ENCODE data around the gene SYNJ2.
"Not testable (repeated sequence)": the region's sequence is repeated elsewhere in the genome, so short reads cannot be mapped to it uniquely, and the experiment has no call there.

Gene SYNJ2

DNA sequence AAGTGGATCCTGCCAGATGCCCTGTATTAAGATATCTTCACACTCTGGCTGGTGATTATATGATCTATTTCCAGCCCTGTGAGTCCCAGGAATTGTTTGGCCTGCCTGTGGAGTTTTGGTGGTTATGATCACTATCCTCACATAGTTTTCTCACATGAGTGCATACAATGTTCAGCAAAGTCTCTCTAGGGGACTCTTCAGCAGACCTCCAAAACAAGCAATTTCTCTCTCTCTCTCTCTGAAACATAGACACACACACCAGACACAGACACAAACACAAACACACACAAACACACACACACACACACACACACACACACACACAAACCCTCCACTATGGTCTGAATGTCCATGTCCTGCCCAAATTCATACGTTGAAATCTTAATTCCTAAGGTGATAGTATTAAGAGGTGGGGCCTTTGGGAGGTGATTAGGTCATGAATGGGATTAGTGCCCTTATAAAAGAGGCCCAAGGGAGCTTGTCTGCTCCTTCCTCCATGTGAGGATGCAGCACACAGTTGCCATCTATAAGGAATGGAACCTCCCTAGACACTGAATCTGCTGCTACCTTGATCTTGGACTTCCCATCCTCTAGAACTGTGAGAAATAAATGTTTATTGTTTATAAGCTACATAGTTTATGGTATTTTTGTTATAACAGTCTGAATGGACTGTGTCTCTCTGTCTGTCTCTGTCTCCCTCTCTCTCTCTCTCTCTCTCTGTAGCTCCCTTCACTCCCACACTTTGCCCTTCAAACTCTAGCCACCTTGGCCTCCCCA lies 22.0 kb upstream of the SYNJ2 start:
- DNase-seq: no peak

GRCh38 chr6:157961153-157961831 lies 20.4 kb upstream of the SYNJ2 start:
- no peak for DNase-seq

GRCh38 chr6:157961832-157962575 lies 19.7 kb upstream of the SYNJ2 start:
- no peak for DNase-seq

DNA sequence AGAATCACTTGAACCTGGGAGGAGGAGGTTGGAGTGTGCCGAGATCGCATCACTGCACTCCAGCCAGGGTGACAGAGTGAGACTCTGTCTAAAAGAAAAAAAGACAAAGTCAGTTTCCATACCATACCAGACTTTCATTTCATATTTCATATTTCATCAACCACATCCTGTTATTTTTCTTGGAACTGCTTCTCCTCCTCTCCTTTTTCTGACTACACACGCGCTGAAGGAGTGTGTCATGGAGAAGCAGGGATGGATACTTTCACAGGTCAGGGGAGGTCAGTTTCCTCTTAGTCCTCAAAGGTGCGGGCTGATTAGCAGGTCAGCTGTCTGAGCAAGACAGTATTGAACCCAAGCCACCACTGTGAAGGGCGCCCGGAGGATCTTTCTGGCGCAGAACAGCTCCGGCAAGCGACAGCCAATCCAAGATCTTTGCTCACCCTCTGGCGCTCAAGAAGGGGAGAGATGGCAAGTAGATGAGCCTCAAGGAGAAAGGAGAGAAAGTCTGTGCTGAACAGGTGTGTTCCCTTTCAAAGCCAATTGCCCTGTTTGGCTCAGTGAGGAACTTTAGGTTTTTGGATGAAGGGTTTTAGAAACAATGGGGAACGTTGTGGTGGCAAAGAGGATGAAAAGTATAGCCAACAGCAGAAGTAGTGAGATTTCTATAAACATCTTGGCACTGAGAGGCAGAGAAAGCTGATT lies 18.9 kb upstream of the SYNJ2 start:
- no peak for DNase-seq

DNA sequence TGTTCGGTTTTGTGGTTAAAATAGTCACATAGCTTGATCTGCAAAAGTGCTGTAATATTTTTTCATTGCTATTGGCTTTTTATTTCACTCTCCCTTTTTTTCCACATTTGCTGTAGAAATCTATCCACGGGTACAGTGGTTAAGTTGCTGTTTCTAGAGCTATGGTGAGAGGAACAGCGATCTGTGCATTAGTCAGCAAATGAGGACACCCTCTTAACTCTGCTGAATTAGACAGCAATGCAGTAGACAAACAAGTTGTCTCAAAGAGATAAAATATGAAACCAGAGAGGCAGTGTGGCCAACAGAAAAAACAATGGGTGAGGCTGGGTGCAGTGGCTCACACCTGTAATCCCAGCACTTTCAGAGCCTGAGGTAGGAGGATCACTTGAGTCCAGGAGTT lies 17.6 kb upstream of the SYNJ2 start:
- no peak for DNase-seq

- DNase-seq: no peak
These were observed 16.3 kb upstream of the SYNJ2 start for GRCh38 chr6:157965387-157965786.

DNA sequence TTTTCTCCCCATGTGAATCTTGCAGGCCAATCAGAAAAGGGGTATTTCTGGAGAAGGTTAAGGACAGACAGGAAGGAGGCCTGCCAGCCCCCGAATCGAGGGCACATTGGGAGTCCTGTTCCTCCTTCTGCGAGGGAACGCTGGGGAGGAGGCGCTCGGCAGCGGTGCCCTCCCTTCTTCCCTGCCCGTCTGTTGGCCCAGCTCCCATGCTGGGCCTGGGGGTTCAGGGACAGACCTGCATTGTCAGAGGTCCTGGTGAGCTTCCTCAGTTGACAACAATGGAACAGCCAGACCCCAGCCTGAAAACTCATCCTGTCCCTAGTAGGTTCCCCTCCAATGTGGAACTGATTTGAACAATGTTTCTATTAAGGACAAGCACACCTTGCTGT lies 15.1 kb upstream of the SYNJ2 start:
- no peak for DNase-seq

- no peak for DNase-seq
These were observed 14.6 kb upstream of the SYNJ2 start for GRCh38 chr6:157967020-157967419.

GRCh38 chr6:157967486-157967885 lies 14.2 kb upstream of the SYNJ2 start:
- no peak for DNase-seq

- DNase-seq: not testable (repeated sequence)
These were observed 9.5 kb upstream of the SYNJ2 start for GRCh38 chr6:157972177-157972576.

- DNase-seq: no peak
These were observed 7.2 kb upstream of the SYNJ2 start for GRCh38 chr6:157974341-157974894.

GRCh38 chr6:157974967-157975366 lies 6.7 kb upstream of the SYNJ2 start:
- no peak for DNase-seq

GRCh38 chr6:157975456-157975855 lies 6.2 kb upstream of the SYNJ2 start:
- no peak for DNase-seq

DNA sequence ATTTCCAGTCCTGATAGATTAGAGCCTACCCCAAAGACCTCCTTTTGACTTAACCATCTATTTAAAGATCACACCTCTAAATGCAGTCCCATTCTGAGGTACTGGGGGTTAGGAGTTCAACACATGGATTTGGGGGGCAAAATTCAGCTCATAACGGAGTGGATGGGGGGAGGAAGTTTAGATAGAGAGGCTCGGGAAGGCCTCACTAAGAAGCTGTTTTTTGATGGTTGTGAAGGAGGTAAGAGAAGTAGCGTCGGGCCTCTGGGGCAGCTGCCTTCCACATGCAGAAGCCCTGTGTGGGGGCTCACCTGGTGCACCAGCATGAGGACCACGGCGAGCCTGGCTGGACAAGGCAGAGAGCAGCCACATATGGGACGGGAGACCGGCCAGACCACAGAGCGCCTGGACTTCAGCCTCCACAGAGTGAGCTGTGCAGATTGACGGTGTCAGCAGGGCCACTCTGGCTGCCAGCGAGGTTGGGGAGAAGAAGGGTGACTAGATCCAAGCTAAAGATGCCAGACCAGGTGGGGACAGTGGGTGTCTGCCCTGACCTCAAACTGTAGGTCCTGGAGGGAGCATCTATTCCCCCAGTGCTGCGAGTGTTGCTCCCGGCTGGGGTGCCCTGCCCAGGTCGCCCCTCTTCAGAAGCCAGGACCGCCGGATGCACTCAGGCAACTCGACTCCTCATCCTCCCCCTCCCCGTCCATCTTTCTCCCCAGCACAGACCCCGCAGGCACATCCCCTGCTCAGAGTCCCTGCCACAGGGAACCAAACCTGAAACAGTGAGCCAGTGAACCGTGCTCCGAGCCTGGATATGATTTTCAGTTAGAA lies 5.1 kb upstream of the SYNJ2 start:
- no peak for DNase-seq

DNA sequence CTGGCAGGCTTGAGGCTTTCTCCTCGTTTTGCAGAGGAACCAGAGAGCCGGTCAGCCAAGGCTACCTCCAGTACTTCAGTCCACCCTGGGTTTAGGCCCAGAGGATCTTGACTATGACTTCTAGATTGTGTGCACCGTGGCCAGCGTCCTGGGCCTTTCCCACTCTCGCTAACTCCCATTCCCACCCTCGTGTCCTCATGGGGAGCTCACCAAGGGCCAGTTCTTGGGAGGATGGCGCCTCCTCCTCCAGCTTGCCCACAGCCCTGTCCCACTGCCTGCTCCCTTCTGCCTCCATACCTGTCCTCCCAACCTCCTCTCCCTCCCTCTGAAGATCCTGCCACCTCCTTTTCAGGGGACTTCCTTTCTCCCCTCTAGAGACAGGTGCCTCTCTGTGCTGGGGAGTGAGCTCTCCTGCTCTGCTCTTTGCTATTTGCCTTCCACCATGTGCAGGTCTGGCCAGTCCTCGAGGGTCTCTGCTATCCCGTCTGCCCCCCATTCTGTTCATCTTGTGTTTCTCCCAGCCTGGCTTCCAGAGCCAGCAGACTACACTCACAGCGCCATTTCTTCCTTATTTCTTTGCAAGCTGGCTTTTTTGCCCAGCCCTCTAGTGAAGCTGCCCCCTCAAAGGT lies 4.4 kb upstream of the SYNJ2 start:
- no peak for DNase-seq

DNA sequence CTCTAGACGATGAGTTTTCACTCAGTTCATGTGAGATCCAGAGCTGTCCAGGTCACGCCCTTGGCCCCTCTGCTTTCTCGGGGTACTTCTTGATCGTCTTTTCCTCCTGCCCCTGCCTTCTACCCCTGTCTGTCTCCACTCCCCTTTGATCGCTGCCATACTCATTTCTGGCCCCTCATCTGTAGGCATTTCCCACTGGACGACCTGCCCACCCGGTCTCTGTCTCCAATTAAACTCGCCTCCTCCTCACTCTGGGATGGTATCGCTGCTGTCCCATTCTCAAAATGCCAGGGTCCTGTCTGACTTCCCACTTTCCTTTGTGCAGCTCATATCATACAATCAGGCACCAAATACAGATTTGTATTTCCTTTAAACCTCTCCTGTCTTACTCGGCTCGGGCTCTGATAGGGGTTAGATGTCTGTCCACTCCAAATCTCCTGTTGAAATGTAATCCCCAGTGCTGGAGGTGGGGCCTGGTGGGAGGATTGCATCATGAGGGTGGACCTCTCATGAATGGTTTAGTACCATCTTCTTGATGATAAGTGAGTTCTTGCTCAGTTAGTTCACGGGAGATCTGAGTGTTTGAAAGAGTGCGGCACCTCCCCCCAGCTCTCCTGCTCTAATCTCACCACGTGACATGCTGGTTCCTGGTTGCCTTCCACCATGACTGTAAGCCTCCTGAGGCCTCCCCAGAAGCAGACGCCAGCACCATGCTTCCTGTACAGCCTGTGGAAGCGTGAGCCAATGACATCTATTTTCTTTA lies 3.5 kb upstream of the SYNJ2 start:
- DNase-seq: no peak

GRCh38 chr6:157980288-157981131 lies 1.2 kb upstream of the SYNJ2 start:
- no peak for DNase-seq

- DNase-seq: no peak
These were observed 600 bp upstream of the SYNJ2 start for GRCh38 chr6:157981132-157981394.

DNA sequence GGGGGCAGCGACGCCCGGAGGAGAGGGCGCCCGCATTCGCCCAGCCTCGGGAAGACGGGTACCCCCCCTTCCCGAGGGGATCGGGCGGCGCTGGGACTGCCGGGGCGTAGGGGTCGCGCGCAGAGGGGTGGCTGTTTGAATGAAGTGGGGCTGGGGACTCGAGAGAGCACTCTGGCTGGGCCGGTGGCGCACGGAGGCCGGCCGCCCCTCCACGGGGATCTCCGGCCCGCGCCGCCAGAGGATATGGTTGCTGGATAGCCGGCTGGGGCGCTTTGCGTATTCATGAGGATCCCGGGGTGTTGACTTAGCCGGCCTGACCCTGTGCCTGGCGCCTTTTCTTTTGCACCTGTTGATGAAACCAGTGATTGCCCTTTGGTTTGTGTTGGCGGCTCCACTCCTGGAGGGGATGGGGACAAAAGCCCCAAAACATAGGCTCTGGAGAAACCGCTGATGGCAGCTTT lies 469 bp downstream of the SYNJ2 start:
- DNase-seq: no peak

Measured in activated CD8-positive, alpha-beta memory T cell treated with anti-CD3 and anti-CD28 coated beads, Interleukin-2, amount 50 U/mL, for 4 hours (primary cell).